IMR-90 (cell line): Measurements from ENCODE around the gene TSPAN14. TPM values are rescaled to one million over a fixed set of nuclear protein-coding genes. Genes with fewer than 3 reads are reported as not detected.
A peak's percentile ranks its signal among the peaks of the same experiment; 100 is the strongest.

ENCODE experiments used
- ATAC-seq: fragments of 200-7000 bp; cut with Tn5 transposase; 2 replicates; pipeline ENCODE4 v1.9.1; 2020; ENCODE audit warnings: low read depth, mild to moderate bottlenecking, moderate library complexity
- BruUV-seq: library from RNA; stranded (reverse); fragments of 400-500 nt; replicated peaks from 2 replicates; lab custom pipeline; 2021; lab: Mats Ljungman, UMichigan
- CTCF ChIA-PET: fragments of 300-600 bp; formaldehyde crosslinking; extraction: SDS; loops from one replicate; lab custom pipeline; 2021; ENCODE audit warnings: antibody characterized with exemption; lab: Yijun Ruan, JAX
- POLR2A ChIA-PET: fragments of 300-600 bp; sonication (Branson Sonifier 250); formaldehyde crosslinking; loops from one replicate; lab custom pipeline; 2022; ENCODE audit warnings: antibody characterized with exemption; ENCODE audit not compliant: unreplicated experiment; lab: Charles Lee
- DNase-seq: peaks from one replicate; pipeline ENCODE4 v3.0.0; 2013
- H2AFZ ChIP-seq: replicated peaks from 2 replicates; pipeline ENCODE3; 2013; ENCODE audit warnings: low read length, mild to moderate bottlenecking; ENCODE audit not compliant: poor library complexity
- H2AK5ac ChIP-seq: 2 replicates; pipeline ENCODE4 v1.6.1; 2013; ENCODE audit warnings: low read depth, low read length, inconsistent platforms
- H2AK9ac ChIP-seq: replicated peaks from 2 replicates; pipeline ENCODE3; 2013; ENCODE audit warnings: mild to moderate bottlenecking, low read depth, low read length, moderate library complexity; ENCODE audit not compliant: poor library complexity
- H2BK120ac ChIP-seq: 2 replicates; pipeline ENCODE4 v1.6.1; 2013; ENCODE audit warnings: low read depth, low read length, inconsistent platforms
- H2BK15ac ChIP-seq: 3 replicates; pipeline ENCODE4 v1.6.1; 2013; ENCODE audit warnings: low read depth, low read length, inconsistent platforms
- H2BK20ac ChIP-seq: 2 replicates; pipeline ENCODE4 v1.6.1; 2013; ENCODE audit warnings: low read depth, mild to moderate bottlenecking, inconsistent platforms, low read length, moderate library complexity
- H2BK5ac ChIP-seq: 2 replicates; pipeline ENCODE4 v1.6.1; 2013; ENCODE audit warnings: mild to moderate bottlenecking, low read depth, low read length, inconsistent platforms; ENCODE audit not compliant: poor library complexity, severe bottlenecking
- H3K14ac ChIP-seq: replicated peaks from 2 replicates; pipeline ENCODE4 v1.6.1; 2013; ENCODE audit warnings: low read depth, low read length, inconsistent platforms
- H3K18ac ChIP-seq: 2 replicates; pipeline ENCODE4 v1.6.1; 2013; ENCODE audit warnings: low read depth, low read length, control low read depth
- H3K23ac ChIP-seq: 2 replicates; pipeline ENCODE4 v1.6.1; 2013; ENCODE audit warnings: low read depth, low read length, inconsistent platforms
- H3K27ac ChIP-seq: 2 replicates; pipeline ENCODE4 v1.5.1; 2013; ENCODE audit warnings: mild to moderate bottlenecking, control low read depth, low read length; ENCODE audit not compliant: insufficient read depth
- H3K27me3 ChIP-seq: 2 replicates; pipeline ENCODE4 v1.6.1; 2013; ENCODE audit warnings: low read length; ENCODE audit not compliant: control insufficient read depth, insufficient read depth
- H3K36me3 ChIP-seq: 2 replicates; pipeline ENCODE4 v1.6.1; 2013; ENCODE audit warnings: low read length, mixed read lengths; ENCODE audit not compliant: control insufficient read depth, insufficient read depth
- H3K4ac ChIP-seq: 2 replicates; pipeline ENCODE4 v1.6.1; 2013; ENCODE audit warnings: low read depth, low read length, inconsistent platforms
- H3K4me1 ChIP-seq: 2 replicates; pipeline ENCODE4 v1.6.1; 2013; ENCODE audit warnings: low read length, mixed read lengths; ENCODE audit not compliant: control insufficient read depth, insufficient read depth
- H3K4me2 ChIP-seq: 2 replicates; pipeline ENCODE4 v1.6.1; 2013; ENCODE audit warnings: low read depth, mild to moderate bottlenecking, control low read depth, low read length, moderate library complexity
- H3K4me3 ChIP-seq: 2 replicates; pipeline ENCODE4 v1.5.1; 2013; ENCODE audit warnings: low read depth, mild to moderate bottlenecking, control low read depth, low read length, moderate library complexity; ENCODE audit not compliant: insufficient read depth
- H3K56ac ChIP-seq: 2 replicates; pipeline ENCODE4 v1.6.1; 2013; ENCODE audit warnings: low read length, inconsistent platforms; ENCODE audit not compliant: insufficient read depth; ENCODE audit errors: extremely low read depth
- H3K79me1 ChIP-seq, 2 experiments: 2 replicates each; pipeline ENCODE4 v1.6.1; 2013; ENCODE audit warnings: low read length in 2 of 2, inconsistent platforms in 1 of 2, low read depth in 1 of 2
- H3K9ac ChIP-seq: 2 replicates; pipeline ENCODE4 v1.6.1; 2013; ENCODE audit warnings: low read depth, low read length, control low read depth
- H3K9me1 ChIP-seq: 2 replicates; pipeline ENCODE4 v1.6.1; 2013; ENCODE audit warnings: low read length, inconsistent platforms; ENCODE audit not compliant: insufficient read depth
- H3K9me3 ChIP-seq: 2 replicates; pipeline ENCODE4 v1.6.1; 2013; ENCODE audit warnings: low read length; ENCODE audit not compliant: control insufficient read depth, insufficient read depth
- H4K20me1 ChIP-seq: 2 replicates; pipeline ENCODE4 v1.6.1; 2013; ENCODE audit warnings: low read length, inconsistent platforms; ENCODE audit not compliant: insufficient read depth
- H4K5ac ChIP-seq: 2 replicates; pipeline ENCODE4 v1.6.1; 2013; ENCODE audit warnings: mild to moderate bottlenecking, low read depth, low read length, control low read depth
- H4K8ac ChIP-seq, 2 experiments: 2 replicates each; pipeline ENCODE4 v1.6.1; 2013; ENCODE audit warnings: low read depth in 2 of 2, low read length in 2 of 2, control low read depth in 1 of 2, inconsistent platforms in 1 of 2
- H4K91ac ChIP-seq: 2 replicates; pipeline ENCODE4 v1.6.1; 2013; ENCODE audit warnings: low read depth, low read length, inconsistent platforms; ENCODE audit not compliant: insufficient read depth
- BHLHE40 ChIP-seq: fragments of 150-350 bp; IDR thresholded peaks from 2 replicates; pipeline ENCODE4 v1.6.1; 2016; ENCODE audit warnings: mild to moderate bottlenecking, low read depth, low read length
- CEBPB ChIP-seq: IDR thresholded peaks from 2 replicates; pipeline ENCODE4 v1.6.1; 2012; ENCODE audit warnings: low read depth, low read length, improper control_type of control experiment
- CHD1 ChIP-seq: IDR thresholded peaks from 2 replicates; pipeline ENCODE4 v1.6.1; 2012; ENCODE audit warnings: low read depth, low read length, improper control_type of control experiment
- FOS ChIP-seq: fragments of 150-350 bp; IDR thresholded peaks from 2 replicates; pipeline ENCODE4 v1.6.1; 2016; ENCODE audit warnings: low read depth, low read length
- MAZ ChIP-seq: IDR thresholded peaks from 2 replicates; pipeline ENCODE4 v1.6.1; 2012; ENCODE audit warnings: low read depth, mild to moderate bottlenecking, low read length, improper control_type of control experiment, moderate library complexity, borderline replicate concordance
- MXI1 ChIP-seq: IDR thresholded peaks from 2 replicates; pipeline ENCODE4 v1.6.1; 2012; ENCODE audit warnings: low read depth, mild to moderate bottlenecking, low read length, moderate library complexity, borderline replicate concordance
- NFE2L2 ChIP-seq: fragments of 150-350 bp; IDR thresholded peaks from 2 replicates; pipeline ENCODE4 v1.6.1; 2016; ENCODE audit warnings: low read depth, mild to moderate bottlenecking, low read length
- POLR2A ChIP-seq: IDR thresholded peaks from 2 replicates; pipeline ENCODE4 v1.6.1; 2012; ENCODE audit warnings: mild to moderate bottlenecking, low read depth, low read length
- RAD21 ChIP-seq: IDR thresholded peaks from 2 replicates; pipeline ENCODE4 v1.6.1; 2012; ENCODE audit warnings: low read length, improper control_type of control experiment
- RCOR1 ChIP-seq: IDR thresholded peaks from 2 replicates; pipeline ENCODE4 v1.6.1; 2012; ENCODE audit warnings: mild to moderate bottlenecking, low read length, improper control_type of control experiment; ENCODE audit not compliant: insufficient replicate concordance
- RFX5 ChIP-seq: IDR thresholded peaks from 2 replicates; pipeline ENCODE4 v1.8.0; 2012; ENCODE audit warnings: low read depth, mild to moderate bottlenecking, low read length, moderate library complexity
- SMC3 ChIP-seq: fragments of 150-350 bp; IDR thresholded peaks from 2 replicates; pipeline ENCODE4 v1.6.1; 2016; ENCODE audit warnings: low read depth, mild to moderate bottlenecking, antibody characterized with exemption, low read length, moderate library complexity
- WGBS, 2 experiments: methylation state at CpG; one replicate each; pipeline versions ENCODE4 v1.1.5 to v1.1.7; 2013; ENCODE audit warnings: missing lambda C conversion rate in 2 of 2; ENCODE audit not compliant: insufficient read length in 1 of 2; ENCODE audit errors: extremely low coverage in 2 of 2; 5-methylcytosine and 5-hydroxymethylcytosine counted together
- dilution Hi-C: fragments of 300-500 bp; cut with HindIII; formaldehyde crosslinking; loops from one replicate; pipeline ENCODE4 v1.14.3; 2018; ENCODE audit warnings: low sequenced_read_pairs; ENCODE audit not compliant: unreplicated experiment
- in situ Hi-C: fragments of 300-500 bp; cut with MboI; formaldehyde crosslinking; loops from 3 replicates; pipeline ENCODE4 v1.14.3; 2019; ENCODE audit warnings: low sequenced_read_pairs, inconsistent platforms, mixed read lengths
- intact Hi-C: fragments of 100-400 bp; cut with micrococcal nuclease; formaldehyde crosslinking; loops from 2 replicates; pipeline ENCODE4 v1.10.0; 2022
- polyA plus RNA-seq, 3 experiments: library from polyadenylated mRNA; depleted of rRNA; stranded (reverse); fragments of >200 nt; gene quantifications; 2 replicates each; pipeline ENCODE4 v1.2.3, GENCODE V29; 2012; ENCODE audit warnings: low replicate concordance in 1 of 3
- total RNA-seq: library from RNA; depleted of rRNA; stranded (reverse); fragments of >200 nt; gene quantifications from 2 replicates; pipeline ENCODE4 v1.2.3, GENCODE V29; 2012
- TF ChIP-seq, protein P1 (sequence below): fragments of 150-350 bp; IDR thresholded peaks from 2 replicates; pipeline ENCODE4 v1.6.1; 2016; ENCODE audit warnings: low read depth, mild to moderate bottlenecking, low read length, moderate library complexity, borderline replicate concordance
- TF ChIP-seq, protein P2 (sequence below): fragments of 150-350 bp; IDR thresholded peaks from 2 replicates; pipeline ENCODE4 v1.6.1; 2017; ENCODE audit warnings: mild to moderate bottlenecking, antibody characterized with exemption, low read length, low read depth
- TF ChIP-seq, protein P3 (sequence below): conservative IDR thresholded peaks from 2 replicates; pipeline ENCODE4 v1.5.1; 2012; ENCODE audit warnings: mild to moderate bottlenecking, low read depth, low read length, improper control_type of control experiment

Gene TSPAN14
- total and polyA plus RNA-seq, 2 of the 4 experiments (the other 2 are of a cell fraction), result 18.5 to 43.0 TPM

DNA sequence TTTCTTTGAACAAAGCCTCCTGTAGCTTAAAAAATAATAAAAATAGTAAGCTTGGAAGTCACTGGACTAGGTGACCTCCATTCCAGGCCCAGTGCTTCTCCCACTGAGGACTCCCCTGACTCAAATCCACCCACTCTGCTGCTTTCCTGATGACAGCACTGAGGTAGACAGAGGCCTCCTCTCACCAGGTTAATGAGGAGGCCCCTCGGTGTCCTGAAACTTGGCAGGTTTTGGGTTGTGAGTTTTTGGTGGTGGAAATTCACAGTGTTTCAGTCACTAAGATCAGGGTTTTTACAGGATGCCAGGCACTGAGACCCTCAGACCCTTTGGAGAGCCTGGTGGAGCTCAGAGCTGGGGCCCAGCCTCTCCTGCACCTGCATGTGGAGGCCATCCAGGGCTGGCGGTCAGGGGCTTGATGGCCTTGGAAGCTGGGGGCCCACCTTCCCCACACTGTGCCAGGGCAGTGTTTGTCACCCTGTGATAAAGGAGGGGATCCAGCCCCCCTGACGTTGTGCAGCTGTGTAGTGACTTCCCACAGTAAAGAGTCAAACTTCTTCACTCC, 19.1 kb downstream of the TSPAN14 start:
- Histone ChIP-seq H2BK20ac (peak overlapping the region; percentile 31; the same call in 1 of the 2 replicates), H3K4me3 (no peak overlapping the region), H4K5ac (no peak overlapping the region), H3K56ac (no peak overlapping the region), H3K4me1 (peaks cover 27% of the 10 kb centered on the region), H3K27ac (peak overlapping the region; percentile 48), H3K14ac (peak overlapping the region; percentile 82), H3K36me3 (peaks cover 4% of the 10 kb centered on the region; the same call in 1 of the 2 replicates), H3K9ac (no peak overlapping the region), H3K4ac (peak overlapping the region; percentile 68; the same call in 1 of the 2 replicates), H2BK120ac (peak overlapping the region; percentile 37; the same call in 1 of the 2 replicates), H4K20me1 (peaks cover 26% of the 10 kb centered on the region), H2AK9ac (peak overlapping the region; percentile 84), H3K9me1 (peaks cover 35% of the 10 kb centered on the region), H3K9me3 (peaks cover 6% of the 10 kb centered on the region), H2AK5ac (peak overlapping the region; percentile 83), H2AFZ (no peak overlapping the region), H4K91ac (no peak overlapping the region), H4K8ac (peak overlapping the region in 1 of 2 experiments; percentile 31; a peak in 1 of 4 replicates), H3K4me2 (0 out of 2 replicates have a peak overlapping the region, but pooled peaks have one; percentile 12), H3K79me1 (peaks cover 34 to 60% of the 10 kb centered on the region in 2 experiments), H2BK5ac (peak overlapping the region; percentile 57), H3K18ac (peak overlapping the region; percentile 4; the same call in 1 of the 2 replicates), H3K27me3 (no peaks in the 10 kb centered on the region), H3K23ac (no peak overlapping the region), H2BK15ac (peak overlapping the region; percentile 37; the same call in 1 of the 3 replicates)
- ChIA-PET CTCF (interaction anchor here (1.0 to 2.6 kb wide), 3 partner anchors 20 to 33 kb away, joined by 3 to 11 read pairs (median 3); no protein-coding TSS in a partner anchor), POLR2A (no interaction called here)
- 100% methylated on average over 1 of the region's 3 CpGs; no CpG with 5 or more reads in 1 of the 2 experiments for WGBS, 2 experiments
- BruUV-seq, result no TSS peak
- intact Hi-C loops (no loop called here), in situ Hi-C loops (loop anchor here (25.0 kb wide), 1 partner anchor 311 kb away; no protein-coding TSS in a partner anchor), dilution Hi-C loops (no loop called here)
- ATAC-seq (no peak), DNase-seq (no peak)
- TF ChIP-seq RCOR1 (no peak), CHD1 (no peak), RFX5 (no peak), FOS (no peak), CEBPB (no peak), POLR2A (no peak), MXI1 (no peak), NFE2L2 (no peak), RAD21 (no peak), SMC3 (no peak), MAZ (no peak), BHLHE40 (no peak)
- TF ChIP-seq, protein P1, sequence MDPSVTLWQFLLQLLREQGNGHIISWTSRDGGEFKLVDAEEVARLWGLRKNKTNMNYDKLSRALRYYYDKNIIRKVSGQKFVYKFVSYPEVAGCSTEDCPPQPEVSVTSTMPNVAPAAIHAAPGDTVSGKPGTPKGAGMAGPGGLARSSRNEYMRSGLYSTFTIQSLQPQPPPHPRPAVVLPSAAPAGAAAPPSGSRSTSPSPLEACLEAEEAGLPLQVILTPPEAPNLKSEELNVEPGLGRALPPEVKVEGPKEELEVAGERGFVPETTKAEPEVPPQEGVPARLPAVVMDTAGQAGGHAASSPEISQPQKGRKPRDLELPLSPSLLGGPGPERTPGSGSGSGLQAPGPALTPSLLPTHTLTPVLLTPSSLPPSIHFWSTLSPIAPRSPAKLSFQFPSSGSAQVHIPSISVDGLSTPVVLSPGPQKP, result no peak
- TF ChIP-seq, protein P2, sequence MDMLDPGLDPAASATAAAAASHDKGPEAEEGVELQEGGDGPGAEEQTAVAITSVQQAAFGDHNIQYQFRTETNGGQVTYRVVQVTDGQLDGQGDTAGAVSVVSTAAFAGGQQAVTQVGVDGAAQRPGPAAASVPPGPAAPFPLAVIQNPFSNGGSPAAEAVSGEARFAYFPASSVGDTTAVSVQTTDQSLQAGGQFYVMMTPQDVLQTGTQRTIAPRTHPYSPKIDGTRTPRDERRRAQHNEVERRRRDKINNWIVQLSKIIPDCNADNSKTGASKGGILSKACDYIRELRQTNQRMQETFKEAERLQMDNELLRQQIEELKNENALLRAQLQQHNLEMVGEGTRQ, result no peak
- TF ChIP-seq, protein P3, sequence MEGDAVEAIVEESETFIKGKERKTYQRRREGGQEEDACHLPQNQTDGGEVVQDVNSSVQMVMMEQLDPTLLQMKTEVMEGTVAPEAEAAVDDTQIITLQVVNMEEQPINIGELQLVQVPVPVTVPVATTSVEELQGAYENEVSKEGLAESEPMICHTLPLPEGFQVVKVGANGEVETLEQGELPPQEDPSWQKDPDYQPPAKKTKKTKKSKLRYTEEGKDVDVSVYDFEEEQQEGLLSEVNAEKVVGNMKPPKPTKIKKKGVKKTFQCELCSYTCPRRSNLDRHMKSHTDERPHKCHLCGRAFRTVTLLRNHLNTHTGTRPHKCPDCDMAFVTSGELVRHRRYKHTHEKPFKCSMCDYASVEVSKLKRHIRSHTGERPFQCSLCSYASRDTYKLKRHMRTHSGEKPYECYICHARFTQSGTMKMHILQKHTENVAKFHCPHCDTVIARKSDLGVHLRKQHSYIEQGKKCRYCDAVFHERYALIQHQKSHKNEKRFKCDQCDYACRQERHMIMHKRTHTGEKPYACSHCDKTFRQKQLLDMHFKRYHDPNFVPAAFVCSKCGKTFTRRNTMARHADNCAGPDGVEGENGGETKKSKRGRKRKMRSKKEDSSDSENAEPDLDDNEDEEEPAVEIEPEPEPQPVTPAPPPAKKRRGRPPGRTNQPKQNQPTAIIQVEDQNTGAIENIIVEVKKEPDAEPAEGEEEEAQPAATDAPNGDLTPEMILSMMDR, result no peak
